H1 (cell line): Measurements from ENCODE around the gene RIPPLY3. TPM values are rescaled to one million over a fixed set of nuclear protein-coding genes. Genes with fewer than 3 reads are reported as not detected.

Experiments
- CTCF ChIA-PET: fragments of 300-600 bp; sonication (Branson Sonifier 250); formaldehyde crosslinking; loops from one replicate; lab custom pipeline; 2021; ENCODE audit not compliant: partially characterized antibody; lab: Charles Lee
- POLR2A ChIA-PET: fragments of 300-600 bp; sonication (Branson Sonifier 250); formaldehyde crosslinking; loops from one replicate; lab custom pipeline; 2021; ENCODE audit warnings: inconsistent platforms; ENCODE audit not compliant: partially characterized antibody; lab: Charles Lee
- DNase-seq, 2 experiments: peaks; one replicate each; pipeline versions ENCODE4 v3.0.0 to v3.0.0-alpha.2; 2010 to 2022; ENCODE audit warnings: low spot score in 2 of 2, low read depth in 1 of 2, mixed read lengths in 1 of 2
- FAIRE-seq: peaks from 2 replicates; lab custom pipeline; 2011; peaks lifted over from hg19 to GRCh38; lab: Jason Lieb, UNC
- H2AFZ ChIP-seq: 2 replicates; pipeline ENCODE4 v1.8.1; 2012; ENCODE audit warnings: low read length, inconsistent platforms
- H2AK5ac ChIP-seq: 2 replicates; pipeline ENCODE4 v1.6.1; 2013; ENCODE audit warnings: low read depth, low read length
- H2BK120ac ChIP-seq: replicated peaks from 2 replicates; pipeline ENCODE3; 2013; ENCODE audit warnings: low read depth, low read length, inconsistent platforms
- H2BK12ac ChIP-seq: 2 replicates; pipeline ENCODE4 v1.6.1; 2013; ENCODE audit warnings: low read depth, low read length
- H2BK15ac ChIP-seq: 2 replicates; pipeline ENCODE4 v1.6.1; 2013; ENCODE audit warnings: low read length
- H2BK20ac ChIP-seq: 2 replicates; pipeline ENCODE4 v1.6.1; 2013; ENCODE audit warnings: low read length
- H2BK5ac ChIP-seq: 2 replicates; pipeline ENCODE4 v1.6.1; 2013; ENCODE audit warnings: low read depth, low read length
- H3K14ac ChIP-seq: 2 replicates; pipeline ENCODE4 v1.6.1; 2013; ENCODE audit warnings: inconsistent platforms; ENCODE audit not compliant: insufficient read length
- H3K18ac ChIP-seq: 2 replicates; pipeline ENCODE4 v1.6.1; 2013; ENCODE audit warnings: low read length; ENCODE audit errors: extremely low read depth
- H3K23ac ChIP-seq: 2 replicates; pipeline ENCODE4 v1.6.1; 2013; ENCODE audit warnings: inconsistent platforms; ENCODE audit not compliant: insufficient read length
- H3K23me2 ChIP-seq: 2 replicates; pipeline ENCODE4 v1.6.1; 2013; ENCODE audit warnings: low read depth, low read length
- H3K27ac ChIP-seq: 2 replicates; pipeline ENCODE4 v1.6.1; 2011; ENCODE audit warnings: low read depth, low read length, inconsistent platforms
- H3K27me3 ChIP-seq, 4 experiments: replicated peaks in 1 of 4; 1 replicate in 1 of 4; 2 replicates in 3 of 4; pipeline versions ENCODE4 v1.6.1 to v1.8.1; 2011 to 2013; ENCODE audit warnings: low read length in 3 of 4, mild to moderate bottlenecking in 3 of 4, inconsistent platforms in 2 of 4, mixed read lengths in 2 of 4, moderate library complexity in 1 of 4; ENCODE audit not compliant: control insufficient read depth in 3 of 4, insufficient read depth in 3 of 4; ENCODE audit errors: extremely low read depth in 1 of 4
- H3K36me3 ChIP-seq, 4 experiments: 2 replicates each; pipeline versions ENCODE4 v1.6.1 to v1.8.1; 2011 to 2013; ENCODE audit warnings: mild to moderate bottlenecking in 4 of 4, low read length in 3 of 4, moderate library complexity in 2 of 4, control low read depth in 1 of 4, inconsistent platforms in 1 of 4; ENCODE audit not compliant: insufficient read depth in 4 of 4, control insufficient read depth in 2 of 4
- H3K4ac ChIP-seq: replicated peaks from 2 replicates; pipeline ENCODE3; 2013; ENCODE audit warnings: low read length, low read depth, mixed read lengths, inconsistent platforms; ENCODE audit not compliant: insufficient read length
- H3K4me1 ChIP-seq, 4 experiments: replicated peaks in 1 of 4; 1 replicate in 1 of 4; 2 replicates in 3 of 4; pipeline versions ENCODE4 v1.6.1 to v1.8.1; 2011 to 2013; ENCODE audit warnings: low read length in 3 of 4, inconsistent platforms in 2 of 4, mixed read lengths in 1 of 4; ENCODE audit not compliant: insufficient read depth in 4 of 4, control insufficient read depth in 3 of 4
- H3K4me2 ChIP-seq, 2 experiments: 2 replicates each; pipeline versions ENCODE4 v1.6.1 to v1.8.1; 2011 to 2013; ENCODE audit warnings: low read depth in 2 of 2, low read length in 2 of 2, control low read depth in 1 of 2, inconsistent platforms in 1 of 2, mild to moderate bottlenecking in 1 of 2; ENCODE audit not compliant: insufficient read depth in 1 of 2
- H3K4me3 ChIP-seq, 4 experiments: fragments of 200-600, 300-600 bp in 1 of 4; sonication (generic), shearing (Covaris generic), sonication (Bioruptor Twin) in 1 of 4; 2 replicates each; pipeline versions ENCODE4 v1.5.1 to v1.8.1; 2011 to 2016; ENCODE audit warnings: low read length in 4 of 4, low read depth in 3 of 4, control low read depth in 2 of 4, inconsistent platforms in 2 of 4, mild to moderate bottlenecking in 2 of 4, mixed read lengths in 1 of 4, moderate library complexity in 1 of 4; ENCODE audit not compliant: insufficient read depth in 2 of 4; ENCODE audit errors: extremely low read depth in 1 of 4
- H3K56ac ChIP-seq: replicated peaks from 2 replicates; pipeline ENCODE3; 2013; ENCODE audit warnings: low read depth, mild to moderate bottlenecking, mixed read lengths, low read length, inconsistent platforms; ENCODE audit not compliant: insufficient read length
- H3K79me1 ChIP-seq: 2 replicates; pipeline ENCODE4 v1.6.1; 2013; ENCODE audit warnings: low read depth, low read length, control low read depth
- H3K79me2 ChIP-seq, 2 experiments: 2 replicates each; pipeline versions ENCODE4 v1.6.1 to v1.8.1; 2012 to 2013; ENCODE audit warnings: low read length in 2 of 2, mild to moderate bottlenecking in 2 of 2, inconsistent platforms in 1 of 2; ENCODE audit not compliant: insufficient read depth in 2 of 2, control insufficient read depth in 1 of 2
- H3K9ac ChIP-seq, 4 experiments: replicated peaks in 1 of 4; 1 replicate in 1 of 4; 2 replicates in 3 of 4; pipeline versions ENCODE4 v1.6.1 to v1.8.1; 2011 to 2013; ENCODE audit warnings: low read depth in 3 of 4, low read length in 3 of 4, control low read depth in 2 of 4, mild to moderate bottlenecking in 2 of 4, moderate library complexity in 2 of 4, inconsistent platforms in 1 of 4; ENCODE audit errors: extremely low read depth in 1 of 4
- H3K9me3 ChIP-seq, 2 experiments: 2 replicates each; pipeline versions ENCODE4 v1.6.1 to v1.8.1; 2012 to 2013; ENCODE audit warnings: mild to moderate bottlenecking in 2 of 2, moderate library complexity in 2 of 2, control low read depth in 1 of 2, inconsistent platforms in 1 of 2, low read depth in 1 of 2, low read length in 1 of 2, mixed read lengths in 1 of 2; ENCODE audit not compliant: insufficient read depth in 2 of 2
- H4K20me1 ChIP-seq, 2 experiments: replicated peaks in 1 of 2; 2 replicates each; pipeline versions ENCODE3 to v1.8.1; 2011 to 2013; ENCODE audit warnings: inconsistent platforms in 2 of 2, low read length in 2 of 2, mild to moderate bottlenecking in 1 of 2; ENCODE audit not compliant: insufficient read depth in 2 of 2, control insufficient read depth in 1 of 2
- H4K5ac ChIP-seq: 2 replicates; pipeline ENCODE4 v1.6.1; 2013; ENCODE audit warnings: low read length, low read depth, mixed read lengths, inconsistent platforms; ENCODE audit not compliant: insufficient read length
- H4K8ac ChIP-seq: 2 replicates; pipeline ENCODE4 v1.8.0; 2013; ENCODE audit warnings: mild to moderate bottlenecking, moderate library complexity, low read length, inconsistent platforms; ENCODE audit not compliant: insufficient read depth; ENCODE audit errors: extremely low read depth
- H4K91ac ChIP-seq: replicated peaks from 2 replicates; pipeline ENCODE3; 2013; ENCODE audit warnings: low read length, mixed read lengths, inconsistent platforms; ENCODE audit not compliant: insufficient read length
- ATF2 ChIP-seq: IDR thresholded peaks from 2 replicates; pipeline ENCODE4 v1.6.1; 2012; ENCODE audit warnings: low read length, inconsistent platforms
- BCL11A ChIP-seq, 2 experiments: IDR thresholded peaks; one replicate each; pipeline ENCODE4 v1.6.1; 2011; ENCODE audit warnings: low read depth in 2 of 2, low read length in 2 of 2, mild to moderate bottlenecking in 2 of 2
- BRCA1 ChIP-seq: IDR thresholded peaks from 2 replicates; pipeline ENCODE4 v1.6.1; 2012; ENCODE audit warnings: low read depth, low read length, improper control_type of control experiment
- E2F6 ChIP-seq: IDR thresholded peaks from 2 replicates; pipeline ENCODE4 v1.6.1; 2012; ENCODE audit warnings: inconsistent platforms
- HDAC2 ChIP-seq, 2 experiments: fragments of 300-600 bp in 1 of 2; sonication (generic) in 1 of 2; IDR thresholded peaks; 2 replicates each; pipeline ENCODE4 v1.6.1; 2011 to 2012; ENCODE audit warnings: low read depth in 2 of 2, low read length in 2 of 2, mild to moderate bottlenecking in 2 of 2, moderate library complexity in 2 of 2, borderline replicate concordance in 1 of 2, inconsistent platforms in 1 of 2
- MAFK ChIP-seq: IDR thresholded peaks from 2 replicates; pipeline ENCODE4 v1.6.1; 2012; ENCODE audit warnings: low read depth, mild to moderate bottlenecking, improper control_type of control experiment, low read length
- RAD21 ChIP-seq, 2 experiments: IDR thresholded peaks in 1 of 2; conservative IDR thresholded peaks in 1 of 2; 2 replicates each; pipeline ENCODE4 v1.6.1; 2011; ENCODE audit warnings: low read depth in 2 of 2, low read length in 2 of 2, improper control_type of control experiment in 1 of 2, inconsistent platforms in 1 of 2, mild to moderate bottlenecking in 1 of 2, moderate library complexity in 1 of 2
- RBBP5 ChIP-seq: IDR thresholded peaks from 2 replicates; pipeline ENCODE4 v1.7.1; 2012; ENCODE audit warnings: low read depth, mild to moderate bottlenecking, inconsistent platforms, low read length, moderate library complexity, borderline replicate concordance
- SIX5 ChIP-seq: IDR thresholded peaks from 2 replicates; pipeline ENCODE4 v1.6.1; 2011; ENCODE audit warnings: mild to moderate bottlenecking, low read depth, low read length
- TCF12 ChIP-seq: IDR thresholded peaks from 2 replicates; pipeline ENCODE4 v1.6.1; 2011; ENCODE audit warnings: low read depth, mild to moderate bottlenecking, low read length
- WGBS, 2 experiments: shearing (Covaris generic) in 1 of 2; methylation state at CpG; one replicate each; pipeline versions ENCODE4 v1.1.6 to v1.1.7; 2013 to 2015; ENCODE audit warnings: low lambda C conversion rate in 2 of 2, mixed read lengths in 2 of 2, inconsistent platforms in 1 of 2, low coverage in 1 of 2, missing lambda C conversion rate in 1 of 2; ENCODE audit not compliant: insufficient replicate concordance in 2 of 2, insufficient coverage in 1 of 2, insufficient read length in 1 of 2; ENCODE audit errors: extremely low coverage in 1 of 2, missing lambda C conversion rate in 1 of 2; 5-methylcytosine and 5-hydroxymethylcytosine counted together
- polyA plus RNA-seq, 7 experiments: library from polyadenylated mRNA; depleted of rRNA in 3 of 7; stranded (reverse) in 5 of 7; unstranded in 2 of 7; fragments of >200 nt in 5 of 7; fragments of 200-250 nt in 2 of 7; gene quantifications; 1 replicate in 5 of 7; 2 replicates in 1 of 7; 4 replicates in 1 of 7; pipeline versions ENCODE4 v1.2.1 to v1.2.3, GENCODE V29; 2011 to 2013; ENCODE audit warnings: missing spikeins in 2 of 7, mixed read lengths in 2 of 7
- total RNA-seq: library from RNA; stranded (reverse); fragmentation: NEBNext Ultra II Directional; extraction: Animal tissue kit (Norgen Biotek cat#: 25700); gene quantifications from 2 replicates; pipeline ENCODE4 v1.2.1, GENCODE V29; 2021

Gene RIPPLY3
- total and polyA plus RNA-seq, 2 of the 8 experiments (the other 6 are each of a cell fraction or from before 2014, with no cell fraction given) = 2.0 to 2.2 TPM

- FAIRE-seq = no peak
- Histone ChIP-seq H3K18ac (no peak overlapping the region), H3K4me2 (peak overlapping the region in 1 of 2 experiments; percentile 52; a peak in 1 of 4 replicates)
Observed at GRCh38 chr21:36964398-36964797, 42.1 kb upstream of the RIPPLY3 start.

More at GRCh38 chr21:36964398-36964797, 42.1 kb upstream of the RIPPLY3 start:
- Histone ChIP-seq H3K14ac (no peak overlapping the region), H2BK20ac (no peak overlapping the region), H3K27me3 (no peaks in the 10 kb centered on the region), H4K5ac (no peak overlapping the region), H2AK5ac (no peak overlapping the region), H2BK120ac (no peak overlapping the region), H3K4me3 (no peak overlapping the region), H3K9me3 (no peaks in the 10 kb centered on the region), H3K23me2 (peaks cover 3% of the 10 kb centered on the region; the same call in 1 of the 2 replicates), H2BK15ac (no peak overlapping the region), H3K9ac (no peak overlapping the region), H3K4ac (no peak overlapping the region), H3K36me3 (no peaks in the 10 kb centered on the region), H2BK5ac (no peak overlapping the region), H3K23ac (no peak overlapping the region), H3K56ac (no peak overlapping the region), H2AFZ (no peak overlapping the region), H3K27ac (no peak overlapping the region), H3K79me2 (no peaks in the 10 kb centered on the region), H4K8ac (no peak overlapping the region), H3K4me1 (peaks cover 0 to 9% (median 2%) of the 10 kb centered on the region in 4 experiments; a peak in 3 of 7 replicates), H2BK12ac (no peak overlapping the region), H4K20me1 (no peaks in the 10 kb centered on the region), H3K79me1 (no peaks in the 10 kb centered on the region), H4K91ac (no peak overlapping the region)
- no peak for DNase-seq
- whole genome bisulfite sequencing, 2 experiments = 89% methylated on average over 4 of the region's 4 CpGs; no CpG with 5 or more reads in 1 of the 2 experiments
- ChIA-PET CTCF (interaction anchor here (0.9 to 6.0 kb wide), 3 partner anchors 9 to 25 kb away, joined by 3 to 42 read pairs (median 4); no protein-coding TSS in a partner anchor), POLR2A (interaction anchor here (3.0 kb wide), 1 partner anchor 16 kb away, joined by 10 read pairs; no protein-coding TSS in a partner anchor)
- TF ChIP-seq BRCA1 (no peak), TCF12 (no peak), BCL11A (IDR thresholded peaks at IDR 0.05; ENCODE audit: low read depth in 2 of 2, low read length in 2 of 2) (no peak), MAFK (no peak), E2F6 (no peak), RAD21 (IDR thresholded peaks at IDR 0.05 in 1 of 2, conservative IDR thresholded peaks at IDR 0.05 in 1 of 2; ENCODE audit: low read depth in 2 of 2, low read length in 2 of 2) (no peak), ATF2 (no peak), RBBP5 (no peak), HDAC2 (IDR thresholded peaks at IDR 0.05; ENCODE audit: borderline replicate concordance in 1 of 2, low read depth in 2 of 2, low read length in 2 of 2) (no peak), SIX5 (no peak)
